NCI-H1436 treated with DMSO at 0.1 percent for 48 hours (cell line): Measurements from ENCODE around the gene CPSF7.

Experiments used
- DNase-seq: peaks from one replicate; lab custom pipeline; 2025; lab: John Stamatoyannopoulos, UW

Gene CPSF7

GRCh38 chr11:61357233-61357893 lies 72.4 kb downstream of the CPSF7 start:
- DNase-seq, result no peak

GRCh38 chr11:61356706-61357105 lies 73.1 kb downstream of the CPSF7 start:
- no peak for DNase-seq

- no peak for DNase-seq
Observed at GRCh38 chr11:61354208-61354607, 75.6 kb downstream of the CPSF7 start.

- DNase-seq, result no peak
Observed at GRCh38 chr11:61353131-61354067, 76.4 kb downstream of the CPSF7 start.
